IPS DF 6.9 (cell line): ENCODE results near the gene GORAB.

Experiments used
- DNase-seq: peaks from one replicate; pipeline ENCODE4 v3.0.0-alpha.2; 2013; ENCODE audit warnings: low read depth, low spot score
- H3K27ac ChIP-seq: one replicate; pipeline ENCODE4 v1.5.1; 2013; ENCODE audit warnings: low read length, control low read depth
- H3K27me3 ChIP-seq: 2 replicates; pipeline ENCODE4 v1.6.1; 2013; ENCODE audit warnings: mild to moderate bottlenecking, low read length; ENCODE audit not compliant: control insufficient read depth, insufficient read depth
- H3K36me3 ChIP-seq: 2 replicates; pipeline ENCODE4 v1.6.1; 2013; ENCODE audit warnings: low read length; ENCODE audit not compliant: control insufficient read depth, insufficient read depth
- H3K4me1 ChIP-seq: 2 replicates; pipeline ENCODE4 v1.6.1; 2013; ENCODE audit warnings: low read length; ENCODE audit not compliant: control insufficient read depth, insufficient read depth
- H3K4me3 ChIP-seq: 2 replicates; pipeline ENCODE4 v1.5.1; 2013; ENCODE audit warnings: mild to moderate bottlenecking, low read length
- H3K9me3 ChIP-seq: 2 replicates; pipeline ENCODE4 v1.6.1; 2013; ENCODE audit warnings: low read length, inconsistent platforms; ENCODE audit not compliant: control insufficient read depth, insufficient read depth
- WGBS: extraction: QIAGEN DNeasy Blood & Tissue Kit; methylation state at CpG from one replicate; pipeline ENCODE4 v1.1.7; 2013; ENCODE audit warnings: mixed read lengths, missing lambda C conversion rate; ENCODE audit not compliant: insufficient read length, insufficient coverage; 5-methylcytosine and 5-hydroxymethylcytosine counted together

GORAB gene

GRCh38 chr1:170560681-170561285, 28.8 kb downstream of the GORAB start:
- no peaks in the 10 kb centered on the region for H3K9me3 ChIP-seq
- H3K27me3 ChIP-seq, result no peaks in the 10 kb centered on the region
- no peak for DNase-seq
- H3K36me3 ChIP-seq, result no peaks in the 10 kb centered on the region
- no peak overlapping the region for H3K27ac ChIP-seq
- peaks cover 3% of the 10 kb centered on the region; the same call in 1 of the 2 replicates for H3K4me1 ChIP-seq
- no peak overlapping the region for H3K4me3 ChIP-seq
- no CpG with 5 or more reads among the region's 4 CpGs for WGBS

GRCh38 chr1:170562646-170563338, 30.8 kb downstream of the GORAB start:
- no peak for DNase-seq
- H3K36me3 ChIP-seq, result no peaks in the 10 kb centered on the region
- H3K27me3 ChIP-seq, result no peaks in the 10 kb centered on the region
- H3K9me3 ChIP-seq, result no peaks in the 10 kb centered on the region
- WGBS, result no CpG with 5 or more reads among the region's 7 CpGs
- no peak overlapping the region for H3K27ac ChIP-seq
- peaks cover 3% of the 10 kb centered on the region; the same call in 1 of the 2 replicates for H3K4me1 ChIP-seq
- no peak overlapping the region for H3K4me3 ChIP-seq

GRCh38 chr1:170567214-170567613, 35.2 kb downstream of the GORAB start:
- Histone ChIP-seq H3K9me3 (no peaks in the 10 kb centered on the region), H3K4me1 (peaks cover 3% of the 10 kb centered on the region; the same call in 1 of the 2 replicates), H3K4me3 (no peak overlapping the region), H3K27me3 (no peaks in the 10 kb centered on the region), H3K36me3 (no peaks in the 10 kb centered on the region), H3K27ac (no peak overlapping the region)
- DNase-seq, result no peak
- WGBS, result no CpG with 5 or more reads among the region's 3 CpGs

DNA sequence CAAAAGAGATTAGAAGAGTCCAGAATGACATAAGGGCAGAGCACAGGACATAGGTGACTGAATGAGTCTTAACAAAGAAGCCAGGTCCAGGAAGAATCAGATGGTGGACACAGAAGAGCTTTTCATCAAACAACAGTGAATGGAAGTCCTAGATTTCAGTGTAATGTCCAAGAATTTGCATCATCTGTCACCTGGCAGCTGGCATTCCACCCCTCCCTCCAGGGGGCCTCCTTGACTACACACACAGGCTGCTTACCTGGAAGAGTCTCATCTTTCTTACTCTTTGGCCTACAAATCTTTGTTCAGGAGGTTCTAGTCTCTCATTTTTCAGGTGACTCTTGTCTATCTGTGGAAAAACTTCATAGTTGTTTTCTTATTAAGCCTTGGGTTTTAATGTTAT, 36.2 kb downstream of the GORAB start:
- Histone ChIP-seq H3K27ac (no peak overlapping the region), H3K27me3 (no peaks in the 10 kb centered on the region), H3K4me1 (peaks cover 2% of the 10 kb centered on the region; the same call in 1 of the 2 replicates), H3K4me3 (no peak overlapping the region), H3K36me3 (no peaks in the 10 kb centered on the region), H3K9me3 (no peaks in the 10 kb centered on the region)
- DNase-seq, result no peak

DNA sequence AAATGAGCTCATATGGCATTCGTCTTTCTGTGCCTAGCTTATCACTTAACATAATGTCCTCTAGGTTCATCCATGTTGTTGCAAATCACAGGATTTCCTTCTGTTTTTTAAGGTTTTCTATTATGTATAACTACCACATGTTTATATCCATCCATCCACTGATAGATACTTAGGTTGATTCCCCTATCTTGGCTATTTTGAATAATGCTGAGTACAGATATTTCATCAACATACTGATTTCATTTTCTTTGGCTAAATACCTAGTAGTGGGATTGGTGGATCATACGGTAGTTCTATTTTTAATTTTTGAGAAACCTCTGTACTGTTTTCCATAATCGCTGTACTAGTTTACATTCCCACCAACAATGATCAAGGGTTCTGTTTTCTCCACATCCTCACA, 45.0 kb downstream of the GORAB start:
- H3K9me3 ChIP-seq, result no peaks in the 10 kb centered on the region
- no peaks in the 10 kb centered on the region for H3K4me1 ChIP-seq
- DNase-seq, result no peak
- WGBS, result no CpG with 5 or more reads among the region's 3 CpGs
- H3K4me3 ChIP-seq, result no peak overlapping the region
- H3K36me3 ChIP-seq, result no peaks in the 10 kb centered on the region
- H3K27me3 ChIP-seq, result no peaks in the 10 kb centered on the region
- H3K27ac ChIP-seq, result no peak overlapping the region

- no peaks in the 10 kb centered on the region for H3K36me3 ChIP-seq
- no peak overlapping the region for H3K4me3 ChIP-seq
- no peaks in the 10 kb centered on the region for H3K27me3 ChIP-seq
- WGBS, result no CpG with 5 or more reads among the region's 1 CpG
- no peaks in the 10 kb centered on the region for H3K4me1 ChIP-seq
- no peaks in the 10 kb centered on the region for H3K9me3 ChIP-seq
- H3K27ac ChIP-seq, result no peak overlapping the region
- DNase-seq, result no peak
These were observed 46.4 kb downstream of the GORAB start for GRCh38 chr1:170578359-170578758.

DNA sequence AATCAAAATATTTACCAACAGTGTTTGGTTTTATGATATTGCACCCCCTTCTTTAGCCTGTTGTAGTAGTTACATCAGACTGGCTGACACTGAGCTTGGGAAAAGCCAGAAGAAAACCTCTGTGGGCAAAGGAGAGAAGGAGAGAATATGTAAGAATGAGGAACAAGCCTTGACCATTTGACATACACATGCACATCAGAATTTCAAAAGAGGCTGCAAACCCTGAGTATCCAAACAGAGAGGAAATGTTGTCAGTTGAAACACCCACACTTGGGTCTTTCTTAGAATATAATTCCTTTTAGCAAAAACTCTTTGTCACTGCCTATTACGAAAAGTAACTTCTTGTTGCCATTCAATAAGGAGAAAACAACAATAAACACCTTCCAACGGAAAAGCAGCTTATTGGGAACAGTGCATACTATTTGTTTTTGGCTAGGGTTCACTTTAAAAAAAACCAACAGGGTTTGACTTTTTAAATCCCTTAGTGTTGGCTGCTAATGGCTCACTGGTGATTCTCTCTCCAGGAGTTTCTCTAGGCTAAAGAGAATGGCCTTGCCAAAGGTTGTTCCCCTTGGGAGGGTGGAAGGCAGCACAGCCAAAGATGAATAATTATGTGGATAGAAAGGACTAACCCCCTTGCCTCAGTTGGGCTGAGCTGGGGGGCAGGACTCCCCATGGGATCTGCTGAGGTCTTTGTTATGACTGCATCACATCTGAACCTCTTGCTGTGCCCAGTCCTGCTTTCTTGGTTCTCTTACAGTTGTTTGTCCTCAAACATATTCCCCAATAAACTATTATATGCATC, 48.9 kb downstream of the GORAB start:
- DNase-seq, result no peak
- H3K27ac ChIP-seq, result no peak overlapping the region
- peaks cover 2% of the 10 kb centered on the region; the same call in 1 of the 2 replicates for H3K27me3 ChIP-seq
- no peak overlapping the region for H3K4me3 ChIP-seq
- no peaks in the 10 kb centered on the region for H3K4me1 ChIP-seq
- no peaks in the 10 kb centered on the region for H3K9me3 ChIP-seq
- no peaks in the 10 kb centered on the region for H3K36me3 ChIP-seq
- WGBS, result no CpG with 5 or more reads among the region's 2 CpGs

- H3K27ac ChIP-seq, result no peak overlapping the region
- no peak for DNase-seq
- no peaks in the 10 kb centered on the region for H3K4me1 ChIP-seq
- no peaks in the 10 kb centered on the region for H3K9me3 ChIP-seq
- no peak overlapping the region for H3K4me3 ChIP-seq
- H3K27me3 ChIP-seq, result peaks cover 7% of the 10 kb centered on the region; the same call in 1 of the 2 replicates
- WGBS, result no CpG with 5 or more reads among the region's 3 CpGs
- no peaks in the 10 kb centered on the region for H3K36me3 ChIP-seq
These were observed 51.2 kb downstream of the GORAB start for GRCh38 chr1:170583186-170583585.

DNA sequence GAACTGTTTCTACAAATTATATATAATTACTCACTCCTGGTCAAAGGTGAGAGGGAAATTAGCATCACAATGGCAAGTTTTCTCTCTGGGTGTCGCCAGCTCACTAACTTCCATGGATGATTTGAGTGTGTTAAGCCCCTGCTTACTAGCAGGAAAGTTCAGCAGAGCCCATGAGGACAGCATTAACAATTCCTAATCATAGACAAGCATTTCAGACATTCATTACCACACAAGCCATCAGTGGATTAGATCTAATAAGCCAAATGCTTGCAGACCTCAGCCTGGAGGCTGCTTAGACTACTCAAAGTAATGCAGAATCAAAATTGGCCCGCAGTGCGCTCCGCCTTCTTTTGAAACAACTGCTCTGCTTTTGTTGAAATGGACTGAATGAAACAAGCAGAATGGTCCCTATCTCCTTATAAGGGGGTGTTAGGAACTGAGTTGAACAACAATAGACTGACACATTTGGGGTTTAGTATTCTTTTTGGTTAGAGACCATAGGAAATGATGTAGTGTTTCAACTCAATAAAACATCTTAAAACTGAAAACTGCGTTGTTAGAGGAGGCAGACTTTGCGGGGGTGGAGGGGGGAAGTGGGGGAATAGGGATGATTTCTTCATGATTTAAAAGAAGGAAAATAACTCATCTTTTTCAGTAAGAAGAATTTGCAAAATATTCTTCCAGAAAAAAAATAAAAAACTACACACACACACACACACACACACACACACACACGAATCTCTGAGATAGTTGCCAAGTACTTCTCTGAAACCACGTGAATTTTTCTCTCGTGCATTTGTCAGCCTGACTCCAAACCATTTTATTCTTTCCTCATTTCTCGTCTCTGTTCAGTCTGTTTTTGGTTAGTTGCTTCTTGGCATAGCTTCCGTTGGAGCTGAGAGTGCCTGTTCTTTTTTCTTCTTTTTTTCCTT, 54.6 kb downstream of the GORAB start:
- H3K27me3 ChIP-seq, result peaks cover 7% of the 10 kb centered on the region; the same call in 1 of the 2 replicates
- no peak overlapping the region for H3K4me3 ChIP-seq
- H3K9me3 ChIP-seq, result no peaks in the 10 kb centered on the region
- H3K36me3 ChIP-seq, result no peaks in the 10 kb centered on the region
- H3K27ac ChIP-seq, result no peak overlapping the region
- WGBS, result no CpG with 5 or more reads among the region's 11 CpGs
- DNase-seq, result no peak
- H3K4me1 ChIP-seq, result no peaks in the 10 kb centered on the region

- no peak for DNase-seq
- no peaks in the 10 kb centered on the region for H3K36me3 ChIP-seq
- H3K9me3 ChIP-seq, result no peaks in the 10 kb centered on the region
- no peaks in the 10 kb centered on the region for H3K4me1 ChIP-seq
- WGBS, result no CpG with 5 or more reads among the region's 4 CpGs
- peaks cover 7% of the 10 kb centered on the region; the same call in 1 of the 2 replicates for H3K27me3 ChIP-seq
- H3K27ac ChIP-seq, result no peak overlapping the region
- H3K4me3 ChIP-seq, result no peak overlapping the region
These were observed 55.3 kb downstream of the GORAB start for GRCh38 chr1:170587253-170587593.
